ENCODE measurements around the gene DAB2.

DAB2 gene

GRCh38 chr5:39422728-39423285 lies 2.0 kb downstream of the DAB2 start:
- TF ChIP-seq CTCF (IDR thresholded peaks at IDR 0.05; ENCODE audit: low read depth, low read length) = no peak
- H3K4me3 ChIP-seq (ENCODE audit: low read depth, low read length) = peak overlapping the region; percentile 71

- H3K4me3 ChIP-seq (ENCODE audit: low read depth, low read length) = peak overlapping the region; percentile 71
- no peak for TF ChIP-seq CTCF (IDR thresholded peaks at IDR 0.05; ENCODE audit: low read depth, low read length)
These were observed 2.7 kb downstream of the DAB2 start for GRCh38 chr5:39422036-39422606.

GRCh38 chr5:39420482-39421145 lies 4.2 kb downstream of the DAB2 start:
- TF ChIP-seq CTCF (IDR thresholded peaks at IDR 0.05; ENCODE audit: low read depth, low read length) = no peak
- H3K4me3 ChIP-seq (ENCODE audit: low read depth, low read length) = peak overlapping the region; percentile 71

- no peak for TF ChIP-seq CTCF (IDR thresholded peaks at IDR 0.05; ENCODE audit: low read depth, low read length)
- no peak overlapping the region for H3K4me3 ChIP-seq (ENCODE audit: low read depth, low read length)
These were observed 5.0 kb downstream of the DAB2 start for GRCh38 chr5:39419796-39420195.

- TF ChIP-seq CTCF (IDR thresholded peaks at IDR 0.05; ENCODE audit: low read depth, low read length) = no peak
- no peak overlapping the region for H3K4me3 ChIP-seq (ENCODE audit: low read depth, low read length)
These were observed 6.8 kb downstream of the DAB2 start for GRCh38 chr5:39417979-39418378.

GRCh38 chr5:39415201-39415600 lies 9.6 kb downstream of the DAB2 start:
- no peak for TF ChIP-seq CTCF (IDR thresholded peaks at IDR 0.05; ENCODE audit: low read depth, low read length)
- H3K4me3 ChIP-seq (ENCODE audit: low read depth, low read length) = no peak overlapping the region

GRCh38 chr5:39414426-39414825 lies 10.4 kb downstream of the DAB2 start:
- TF ChIP-seq CTCF (IDR thresholded peaks at IDR 0.05; ENCODE audit: low read depth, low read length) = no peak
- H3K4me3 ChIP-seq (ENCODE audit: low read depth, low read length) = no peak overlapping the region
